ENCODE measurements around the gene SUPT3H.

SUPT3H gene

GRCh38 chr6:44780161-44780560, 597.6 kb downstream of the SUPT3H start:
- DNase-seq (ENCODE audit: insufficient read length, low spot score) (no peak), FAIRE-seq (no peak)

GRCh38 chr6:44779130-44779826, 598.5 kb downstream of the SUPT3H start:
- DNase-seq (ENCODE audit: insufficient read length, low spot score): no peak
- no peak for FAIRE-seq

All from HTR-8/SVneo (cell line).